GM21528 (cell line): Measurements from ENCODE around the gene CBR1.

Source experiments
- ATAC-seq: cut with Tn5 transposase; IDR thresholded peaks from one replicate; pipeline ENCODE4 v1.9.1; 2021; ENCODE audit warnings: mild to moderate bottlenecking, moderate library complexity; ENCODE audit not compliant: unreplicated experiment, low FRiP score

CBR1 gene

DNA sequence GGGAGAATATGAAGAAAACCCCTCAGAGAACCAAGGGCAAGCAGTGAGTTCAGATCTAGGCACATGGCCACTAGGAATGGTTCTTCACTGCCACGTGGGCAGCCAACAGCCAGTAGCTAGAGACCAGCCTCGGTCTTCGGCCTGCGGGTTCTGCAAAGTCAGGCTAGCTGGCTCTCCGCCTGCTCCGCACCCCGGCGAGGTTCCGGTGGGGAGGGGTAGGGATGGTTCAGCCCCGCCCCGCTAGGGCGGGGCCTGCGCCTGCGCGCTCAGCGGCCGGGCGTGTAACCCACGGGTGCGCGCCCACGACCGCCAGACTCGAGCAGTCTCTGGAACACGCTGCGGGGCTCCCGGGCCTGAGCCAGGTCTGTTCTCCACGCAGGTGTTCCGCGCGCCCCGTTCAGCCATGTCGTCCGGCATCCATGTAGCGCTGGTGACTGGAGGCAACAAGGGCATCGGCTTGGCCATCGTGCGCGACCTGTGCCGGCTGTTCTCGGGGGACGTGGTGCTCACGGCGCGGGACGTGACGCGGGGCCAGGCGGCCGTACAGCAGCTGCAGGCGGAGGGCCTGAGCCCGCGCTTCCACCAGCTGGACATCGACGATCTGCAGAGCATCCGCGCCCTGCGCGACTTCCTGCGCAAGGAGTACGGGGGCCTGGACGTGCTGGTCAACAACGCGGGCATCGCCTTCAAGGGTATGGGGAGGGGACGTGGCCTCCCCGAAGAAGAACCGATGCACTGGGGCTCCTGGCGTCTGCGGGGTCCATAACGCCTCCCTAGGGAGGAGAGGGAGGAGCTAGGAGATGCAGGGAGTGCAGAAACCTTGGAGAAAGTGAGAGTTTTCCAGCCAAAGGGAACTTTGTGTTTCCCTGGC lies at the start of gene CBR1:
CBR1 (plus strand) TSS at position 312 of the 871 bp plus-strand sequence; CDS start at position 404, 92 bp downstream.
- peak; percentile 92 for ATAC-seq

DNA sequence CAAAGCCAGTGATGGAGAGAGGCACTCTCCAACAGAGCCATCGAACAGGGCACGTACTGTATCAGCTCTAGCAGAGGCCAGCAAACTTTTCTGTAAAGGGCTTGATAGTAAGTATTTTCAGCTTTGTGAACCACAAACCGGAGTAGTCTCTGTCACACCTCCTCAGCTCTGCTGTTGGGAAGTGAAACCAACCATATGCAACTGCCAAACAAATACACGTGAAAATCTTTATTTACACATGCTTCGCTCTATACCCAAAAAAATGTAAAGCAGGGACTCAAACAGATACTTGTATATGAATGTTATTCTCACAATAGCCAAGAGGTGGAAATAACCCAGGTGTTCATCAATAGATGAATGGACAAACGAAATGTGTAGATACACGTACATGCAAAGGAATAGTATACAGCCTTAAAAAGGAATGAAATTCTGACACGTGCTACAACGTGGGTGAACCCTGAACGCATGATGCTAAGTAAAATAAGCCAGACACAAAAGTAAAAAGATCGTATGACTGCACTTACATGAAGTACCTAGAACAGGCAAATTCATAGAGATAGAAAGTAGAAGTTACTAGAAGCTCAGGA lies 48.5 kb upstream of the CBR1 start:
- no peak for ATAC-seq

DNA sequence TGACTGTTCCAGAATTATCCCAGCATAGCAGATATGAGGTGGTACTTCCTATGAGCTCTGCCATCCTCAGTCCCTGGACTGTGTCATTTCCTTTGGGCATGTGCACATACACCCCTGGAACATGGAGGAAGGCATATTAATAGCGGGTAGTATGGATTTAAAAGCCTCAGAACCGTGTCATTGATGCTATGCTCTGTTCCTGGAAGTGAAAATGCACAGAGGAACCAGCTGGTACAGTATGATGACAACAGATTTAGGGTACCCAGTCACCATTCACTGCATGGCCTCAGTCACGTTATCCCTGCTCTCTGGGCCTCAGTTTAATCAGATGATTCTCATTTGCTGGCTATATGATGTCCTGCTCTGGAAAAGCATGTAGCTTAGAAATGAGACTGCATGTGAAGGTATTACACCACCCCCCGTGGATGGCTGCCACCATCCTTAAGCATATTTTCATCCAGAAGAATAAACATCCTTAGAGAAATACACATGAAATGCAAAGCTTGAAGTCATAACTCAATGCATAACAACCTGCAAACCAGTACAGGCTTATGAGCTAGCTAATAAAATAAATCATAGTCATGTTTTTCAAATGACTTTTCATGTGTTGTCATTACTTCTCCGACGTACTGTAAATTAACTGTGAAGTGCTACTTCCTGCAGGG lies 47.3 kb upstream of the CBR1 start:
- ATAC-seq: no peak

DNA sequence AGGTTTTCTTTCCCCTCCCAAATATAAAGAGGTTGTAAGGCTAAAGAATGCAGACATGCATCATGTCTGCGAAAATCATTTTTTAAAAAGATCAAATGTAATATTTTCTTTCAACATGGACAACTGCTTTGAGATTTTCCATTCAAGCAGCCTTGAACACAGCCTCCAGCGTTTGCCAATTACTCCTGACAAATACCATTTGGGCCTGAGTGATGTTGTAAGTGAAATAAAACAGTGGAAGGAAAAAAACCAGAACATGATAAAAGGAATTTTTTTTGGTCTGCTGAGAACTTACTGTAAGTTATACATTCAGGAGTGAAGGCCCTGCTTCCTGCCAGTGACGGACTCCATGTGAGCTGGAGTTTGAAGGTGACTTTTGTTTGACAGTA lies 46.7 kb upstream of the CBR1 start:
- no peak for ATAC-seq

DNA sequence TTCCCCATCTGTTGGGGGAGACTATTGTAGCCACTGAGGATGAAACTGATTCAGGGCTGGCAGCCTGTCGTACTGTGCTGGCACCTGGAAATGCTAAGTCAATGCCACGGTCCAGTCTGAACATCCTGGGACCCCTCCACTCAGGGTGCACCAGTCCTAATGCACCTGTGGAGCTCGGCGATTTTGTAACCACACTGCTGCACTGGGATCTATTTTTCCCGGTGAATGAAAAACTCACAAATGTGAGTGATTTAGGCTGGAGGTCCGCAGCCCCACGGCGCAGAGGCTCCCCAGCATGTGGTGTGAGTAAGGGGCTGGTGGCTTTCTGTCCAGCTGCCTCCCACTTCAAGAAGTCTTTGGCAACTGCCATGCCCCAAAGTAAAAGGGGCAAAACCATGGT lies 45.0 kb upstream of the CBR1 start:
- ATAC-seq: no peak

DNA sequence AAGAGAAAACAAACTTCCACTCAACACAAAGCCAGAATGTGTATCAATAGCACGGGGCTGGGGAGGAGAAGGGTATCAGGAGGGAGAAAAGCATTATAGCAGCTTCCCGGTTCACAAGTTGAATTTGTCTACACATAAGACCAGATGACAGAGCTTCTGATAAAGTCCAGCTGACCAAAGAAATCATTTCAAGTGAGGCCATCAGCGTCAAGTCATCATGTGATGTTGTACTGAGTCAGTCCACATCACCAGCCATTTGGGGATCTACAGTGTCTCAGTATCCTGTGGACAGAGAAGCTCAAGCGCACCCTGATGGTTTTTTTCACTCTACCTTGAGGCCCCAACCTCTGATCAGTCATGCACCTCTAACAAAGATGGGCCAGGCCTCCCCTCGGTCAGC lies 42.5 kb upstream of the CBR1 start:
- ATAC-seq: no peak

DNA sequence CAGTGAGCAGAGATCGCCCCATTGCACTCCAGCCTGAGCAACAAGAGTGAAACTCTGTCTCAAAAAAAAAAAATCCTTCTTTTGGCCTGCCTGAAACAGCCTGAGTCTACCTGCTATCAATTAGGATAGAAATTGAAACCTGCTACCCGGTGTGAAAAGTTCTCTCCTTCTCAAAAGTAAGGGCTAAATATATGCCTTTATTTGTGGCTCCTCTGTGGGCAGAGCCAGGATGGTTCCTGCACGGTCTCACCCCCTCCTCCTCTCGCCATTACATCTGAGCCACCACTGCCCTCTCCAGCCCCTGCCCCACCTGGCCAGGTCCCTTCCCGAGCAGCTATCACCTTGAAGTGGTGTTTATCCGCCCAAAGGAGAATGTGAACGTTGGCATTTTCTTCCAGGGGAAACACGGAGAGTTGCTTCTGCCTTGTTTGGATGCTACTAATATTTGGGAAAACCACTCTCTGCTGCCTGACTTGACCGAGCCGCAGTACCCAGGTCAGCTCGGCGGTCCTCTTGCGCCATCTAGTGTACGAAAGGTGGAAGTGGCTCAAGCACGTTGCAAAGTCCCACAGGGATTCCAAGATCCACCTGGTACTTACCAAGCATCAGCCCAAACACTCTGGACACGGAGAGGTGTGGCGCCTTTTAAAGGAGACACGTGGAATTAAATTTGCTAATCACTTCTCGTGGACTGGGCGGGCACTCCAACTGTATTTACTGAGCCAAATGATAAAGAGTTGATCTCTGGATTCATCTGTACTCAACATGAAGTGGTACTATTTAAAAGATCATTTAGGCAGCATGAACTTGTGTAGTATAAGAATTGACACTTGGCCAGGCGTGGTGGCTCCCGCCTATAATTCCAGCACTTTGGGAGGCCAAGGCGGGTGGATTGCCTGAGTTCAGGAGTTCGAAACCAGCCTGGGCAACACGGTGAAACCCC lies 41.4 kb upstream of the CBR1 start:
- peak; percentile 66 for ATAC-seq

DNA sequence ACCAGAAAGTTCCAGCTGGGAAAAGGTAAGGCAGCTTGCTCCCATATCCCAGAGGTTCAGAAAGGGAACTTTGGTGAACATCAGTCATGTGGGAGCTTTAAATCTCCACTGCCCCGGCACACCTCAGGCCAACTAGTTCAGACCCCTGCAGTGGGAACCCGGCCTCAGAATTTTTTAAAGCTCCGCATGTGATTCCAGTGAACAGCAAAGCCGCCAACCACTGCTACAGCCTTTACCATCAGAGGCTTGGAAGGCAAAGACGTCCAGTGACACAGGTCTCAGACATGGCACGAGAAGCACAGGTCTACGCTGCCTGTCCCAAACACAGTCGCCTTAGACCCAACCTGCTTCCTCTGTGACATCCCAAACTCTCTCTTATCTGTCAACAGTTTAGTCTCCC lies 40.5 kb upstream of the CBR1 start:
- ATAC-seq: no peak

DNA sequence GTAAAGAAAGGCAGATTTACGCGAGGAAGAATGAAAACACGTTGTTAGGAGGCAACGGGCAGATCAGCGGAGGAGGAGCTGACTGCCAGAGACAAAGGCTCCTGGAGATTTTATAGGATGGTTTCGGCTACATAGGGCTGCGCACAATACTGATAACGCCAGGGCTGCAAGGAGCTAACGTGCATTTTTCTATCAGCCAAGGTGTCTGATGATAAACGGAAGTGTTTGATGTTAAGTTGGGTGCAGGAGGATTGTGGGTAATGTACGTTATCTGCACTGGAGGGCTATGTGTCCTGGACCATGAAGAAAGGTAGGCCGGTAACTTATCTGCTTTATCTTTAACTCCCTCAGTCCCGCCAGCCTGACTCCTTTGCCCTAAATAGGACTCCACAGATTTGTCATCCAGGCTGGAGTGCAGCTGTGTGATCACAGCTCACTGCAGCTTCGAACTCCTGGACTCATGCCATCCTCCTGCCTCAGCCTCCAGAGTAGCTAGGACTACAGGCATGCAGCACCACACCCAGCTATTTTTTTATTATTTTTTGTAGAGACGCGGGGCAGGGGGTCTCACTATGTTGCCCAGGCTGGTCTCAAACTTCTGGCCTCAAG lies 39.1 kb upstream of the CBR1 start:
- no peak for ATAC-seq

DNA sequence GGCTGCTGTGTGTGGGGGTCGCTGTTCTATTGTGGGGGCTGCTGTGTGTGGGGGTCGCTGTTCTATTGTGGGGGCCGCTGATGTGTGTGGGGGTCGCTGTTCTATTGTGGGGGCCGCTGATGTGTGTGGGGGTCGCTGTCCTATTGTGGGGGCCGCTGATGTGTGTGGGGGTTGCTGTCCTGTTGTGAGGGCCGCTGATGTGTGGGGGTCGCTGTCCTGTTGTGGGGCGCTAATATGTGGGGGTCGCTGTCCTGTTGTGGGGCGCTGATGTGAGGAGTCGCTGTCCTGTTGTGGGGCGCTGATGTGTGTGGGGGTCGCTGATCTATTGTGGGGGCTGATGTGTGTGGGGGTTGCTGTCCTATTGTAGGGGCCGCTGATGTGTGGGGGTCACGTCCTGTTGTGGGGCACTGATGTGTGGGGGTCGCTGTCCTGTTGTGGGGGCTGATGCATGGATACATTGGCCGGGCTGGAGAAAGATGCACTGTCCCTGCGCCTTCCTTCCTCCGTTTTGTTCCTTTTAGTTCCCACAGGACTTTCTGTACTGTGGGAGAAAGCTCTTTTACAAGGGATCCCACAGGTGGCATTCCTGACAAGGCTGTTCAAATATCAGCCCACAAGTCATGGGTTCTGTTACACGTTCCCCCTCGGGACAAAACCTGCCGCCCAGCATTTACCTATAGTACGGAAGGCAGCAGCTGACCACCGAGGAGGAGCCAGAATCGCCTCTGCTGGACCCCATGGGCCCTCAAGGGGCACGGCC lies 37.0 kb upstream of the CBR1 start:
- no peak for ATAC-seq

DNA sequence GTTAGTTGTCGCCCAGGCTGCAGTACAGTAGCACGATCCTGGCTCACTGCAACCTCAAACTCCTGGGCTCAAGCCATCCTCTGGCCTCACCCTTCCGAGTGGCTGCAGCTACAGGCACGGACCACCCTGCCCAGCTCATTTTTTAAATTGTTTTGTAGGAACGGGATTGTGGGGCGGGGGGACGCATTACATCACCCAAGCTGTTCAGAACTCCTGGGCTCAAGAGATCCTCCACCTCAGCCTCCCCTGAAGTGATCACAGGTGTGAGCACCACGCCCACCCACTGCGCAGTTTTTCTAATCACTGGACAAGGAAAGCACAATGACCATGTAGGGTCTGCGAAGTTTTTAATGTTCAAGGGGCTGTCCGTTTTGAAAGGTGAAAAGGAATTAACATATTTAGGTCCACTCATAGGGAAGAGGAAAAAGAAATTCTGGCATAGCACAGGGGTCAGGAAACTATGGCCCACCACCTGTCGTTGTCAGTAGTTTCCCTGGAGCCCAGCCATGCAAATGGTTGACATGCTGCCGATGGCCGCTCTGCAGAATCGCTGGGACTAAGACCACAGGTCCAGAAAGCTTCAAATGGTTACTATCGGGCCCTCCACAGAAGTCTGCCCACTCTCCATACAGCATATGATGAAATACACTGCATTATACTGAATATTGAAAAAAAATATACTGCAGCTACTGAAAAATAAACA lies 35.5 kb upstream of the CBR1 start:
- no peak for ATAC-seq

DNA sequence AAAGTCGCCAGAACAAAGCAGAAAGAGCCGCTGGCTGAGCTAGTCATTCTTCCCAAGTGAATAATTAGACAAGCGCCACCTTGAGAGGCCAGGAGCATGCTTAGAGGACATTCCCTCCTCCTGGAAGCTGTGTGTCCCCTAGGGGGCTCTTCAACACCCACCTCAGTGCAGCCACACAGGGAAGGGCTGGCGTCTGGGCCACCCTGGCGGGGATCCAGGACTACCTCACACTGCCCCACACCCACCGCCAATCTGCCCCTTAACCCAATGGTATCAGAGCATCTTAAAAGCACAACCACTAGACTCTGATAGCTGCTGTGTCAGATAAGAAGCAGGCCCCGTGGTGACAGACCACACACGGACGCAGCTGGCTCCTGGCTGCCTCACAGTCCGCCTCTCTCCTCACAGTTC lies 34.4 kb upstream of the CBR1 start:
- no peak for ATAC-seq

DNA sequence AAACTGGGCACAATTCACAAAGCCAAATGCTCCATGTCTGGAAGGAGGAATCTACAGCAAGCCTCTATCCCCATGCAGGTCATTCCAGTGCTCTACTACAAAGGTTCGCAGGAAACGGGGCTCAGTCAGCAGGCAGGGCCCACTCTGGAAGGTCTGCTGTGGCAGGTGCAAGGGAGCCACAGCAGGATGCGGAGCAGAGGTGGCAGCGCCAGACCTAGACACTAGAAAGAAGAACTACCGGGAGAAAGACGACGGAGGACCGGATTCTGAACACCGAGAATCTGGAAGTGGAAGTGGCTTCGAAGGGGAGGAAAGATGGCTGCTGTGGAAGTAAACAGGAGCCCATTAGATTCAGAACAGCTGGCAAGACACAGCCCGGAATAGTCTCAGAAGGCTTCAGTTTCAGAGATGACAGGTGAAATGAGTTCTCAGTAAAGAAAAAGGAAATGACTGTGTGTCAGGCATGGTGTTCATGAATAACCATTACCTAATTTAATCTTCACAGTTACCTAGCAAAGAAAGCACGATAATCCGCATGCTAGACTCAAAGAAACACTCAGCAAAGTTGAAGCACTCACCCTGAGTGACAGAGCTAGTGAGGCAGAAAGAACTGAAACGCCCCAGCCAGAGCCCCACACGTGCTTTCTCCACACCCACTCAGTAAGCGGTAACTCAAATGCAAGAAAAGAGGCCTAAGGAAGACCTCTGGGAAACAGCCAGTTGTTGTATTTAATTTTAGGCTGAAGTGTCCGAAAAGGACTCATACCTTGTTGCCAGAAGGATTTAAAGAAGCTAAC lies 30.9 kb upstream of the CBR1 start:
- ATAC-seq: no peak

DNA sequence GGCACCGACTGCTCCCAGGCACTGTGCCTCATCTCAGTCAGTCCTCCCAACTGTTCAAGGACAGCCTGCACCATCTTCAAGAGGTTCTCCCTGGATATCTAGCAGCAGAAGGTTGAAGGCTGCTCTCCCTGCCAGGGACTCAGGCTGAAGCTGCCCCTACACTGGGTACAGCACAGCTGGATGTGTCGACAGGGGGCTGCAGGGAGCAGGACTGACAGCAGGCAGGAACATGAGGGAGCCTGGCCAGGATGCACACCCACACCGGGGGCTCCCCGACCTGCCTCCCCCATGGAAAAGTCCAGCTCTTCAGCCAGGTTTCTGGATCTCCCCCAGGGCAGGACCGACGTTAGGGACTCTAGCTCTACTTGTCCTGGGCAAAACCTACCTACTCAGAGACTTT lies 30.0 kb upstream of the CBR1 start:
- no peak for ATAC-seq

DNA sequence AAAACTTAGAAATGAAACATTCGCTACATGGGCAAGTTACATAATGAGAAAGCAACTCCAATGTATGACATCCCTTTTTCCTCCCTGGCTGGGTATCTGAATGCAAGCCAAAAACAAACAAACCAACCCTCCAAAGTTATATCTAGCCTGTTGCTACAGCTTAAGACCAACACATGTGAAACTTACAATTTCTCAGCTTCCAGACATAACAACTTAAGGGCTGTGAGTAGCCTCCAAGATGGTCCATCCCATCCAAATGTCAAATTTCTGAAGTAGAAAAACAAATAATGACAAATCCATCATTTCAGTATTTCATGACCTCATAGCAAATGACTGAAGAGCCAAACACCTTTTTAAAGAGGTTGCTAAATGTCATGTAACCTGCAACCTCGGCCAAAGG lies 29.4 kb upstream of the CBR1 start:
- ATAC-seq: no peak

DNA sequence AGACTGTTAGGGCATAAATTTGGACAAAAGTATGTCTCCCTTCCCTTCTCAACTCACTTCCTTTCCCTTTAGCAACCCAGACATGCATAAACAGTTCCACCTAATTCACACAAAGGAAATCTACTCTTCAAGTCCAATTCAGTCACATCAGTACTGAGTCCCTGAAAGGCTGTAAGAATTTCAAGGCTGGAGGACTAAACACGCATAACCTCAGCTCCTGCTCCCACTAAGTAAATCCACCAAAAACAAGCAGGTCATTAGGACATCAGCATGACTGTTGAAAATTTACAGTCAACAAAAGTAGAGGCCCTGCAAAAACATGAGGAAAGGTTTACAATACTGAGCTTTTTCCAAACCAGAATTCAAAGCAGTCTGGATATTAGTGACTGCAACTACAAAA lies 27.9 kb upstream of the CBR1 start:
- ATAC-seq: no peak

DNA sequence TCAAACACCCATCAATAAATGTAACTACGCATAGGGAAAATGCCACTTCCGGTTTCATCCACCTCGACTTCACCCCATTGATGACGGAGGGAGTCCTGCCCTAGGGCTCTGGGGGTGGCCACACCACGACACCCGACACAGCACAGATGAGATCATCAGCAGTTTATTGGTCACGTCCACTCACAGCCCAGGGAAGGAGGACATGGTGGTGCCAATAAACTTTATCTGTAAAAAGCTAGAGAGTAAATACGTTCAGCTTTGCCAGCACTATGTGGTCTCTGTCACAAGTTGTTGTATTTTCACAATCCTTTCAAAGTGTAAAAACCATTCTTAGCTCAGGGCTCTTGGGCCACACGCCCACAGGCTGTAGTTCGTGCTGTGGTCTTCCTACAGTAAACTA lies 25.8 kb upstream of the CBR1 start:
- no peak for ATAC-seq

DNA sequence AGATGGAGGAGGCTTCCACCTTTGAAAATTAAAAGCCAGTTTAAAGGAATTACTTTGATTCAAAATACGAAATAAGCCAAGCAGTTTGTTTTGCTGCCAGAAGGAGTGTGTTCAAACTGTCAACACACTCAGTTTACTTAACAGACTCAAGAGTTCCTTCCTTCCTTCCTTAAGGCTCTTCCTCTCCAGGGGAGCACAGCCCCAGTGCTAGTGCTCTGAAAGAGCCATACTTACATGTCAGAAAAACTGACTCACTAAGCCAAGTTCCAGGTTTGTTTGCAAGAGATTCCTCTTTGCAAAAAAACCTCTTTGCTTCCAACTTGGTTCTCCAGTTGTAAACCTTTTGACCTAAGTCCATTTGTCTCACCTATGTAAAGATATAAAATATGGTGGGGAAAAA lies 23.8 kb upstream of the CBR1 start:
- no peak for ATAC-seq
